GM12801 (cell line): ENCODE measurements around the gene CRTAP.

ENCODE experiments used
- CTCF ChIP-seq: IDR thresholded peaks from one replicate; pipeline ENCODE4 v1.5.1; 2011; ENCODE audit warnings: control low read depth; ENCODE audit not compliant: insufficient read length; ENCODE audit errors: extremely low read depth

Gene CRTAP

GRCh38 chr3:33092496-33093254 is 21.1 kb upstream of the CRTAP start:
- no peak for TF ChIP-seq CTCF

GRCh38 chr3:33093847-33094246 is 20.0 kb upstream of the CRTAP start:
- no peak for TF ChIP-seq CTCF

GRCh38 chr3:33095436-33095835 is 18.4 kb upstream of the CRTAP start:
- TF ChIP-seq CTCF, result no peak

GRCh38 chr3:33096093-33096868 is 17.5 kb upstream of the CRTAP start:
- no peak for TF ChIP-seq CTCF

GRCh38 chr3:33099109-33099645 is 14.6 kb upstream of the CRTAP start:
- TF ChIP-seq CTCF, result no peak

- no peak for TF ChIP-seq CTCF
Measured at GRCh38 chr3:33099701-33100100, 14.1 kb upstream of the CRTAP start.

GRCh38 chr3:33100229-33100628 is 13.6 kb upstream of the CRTAP start:
- no peak for TF ChIP-seq CTCF
